A549 treated with CpdA at 1 μM for 4 hours (cell line): ENCODE results near the gene NECAP2. TPM values are rescaled to one million over a fixed set of nuclear protein-coding genes. Genes with fewer than 3 reads are reported as not detected.

ENCODE experiments used
- total RNA-seq: library from RNA; stranded (reverse); fragments of 200-300 nt; extraction: Qiagen RNA extraction; gene quantifications from 5 replicates; pipeline ENCODE4 v1.2.3, GENCODE V29; 2022; ENCODE audit warnings: low read depth

Gene NECAP2, protein sequence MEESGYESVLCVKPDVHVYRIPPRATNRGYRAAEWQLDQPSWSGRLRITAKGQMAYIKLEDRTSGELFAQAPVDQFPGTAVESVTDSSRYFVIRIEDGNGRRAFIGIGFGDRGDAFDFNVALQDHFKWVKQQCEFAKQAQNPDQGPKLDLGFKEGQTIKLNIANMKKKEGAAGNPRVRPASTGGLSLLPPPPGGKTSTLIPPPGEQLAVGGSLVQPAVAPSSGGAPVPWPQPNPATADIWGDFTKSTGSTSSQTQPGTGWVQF
- total RNA-seq = 40.3 to 42.7 TPM (median 40.6 TPM) in 5 replicates

GRCh38 chr1:16440470-16441281 is at the start of gene NECAP2:
Gene NECAP2, plus strand, starts transcription at chr1:16440724. Its CDS starts 38 bp downstream, at chr1:16440762.

GRCh38 chr1:16436946-16437474 is 3.5 kb upstream of the NECAP2 start, which contains the start of gene SPATA21:
Gene SPATA21, minus strand, starts transcription at chr1:16437424. Its CDS starts 6,053 bp downstream, at chr1:16431371.

Other genes with a start within 250 kb of the NECAP2 start
- 5.7 to 7.8 TPM (median 6.4 TPM) in 5 replicates for gene ARHGEF19, start 228.1 kb upstream of the NECAP2 start, total RNA-seq
- 2.4 to 4.8 TPM (median 3.6 TPM) in 5 replicates for gene CPLANE2, start 203.5 kb upstream of the NECAP2 start, total RNA-seq
- gene FBXO42, start 88.2 kb upstream of the NECAP2 start, total RNA-seq = 8.6 to 9.3 TPM (median 8.7 TPM) in 5 replicates
- 75.5 to 95.8 TPM (median 89.8 TPM) in 5 replicates for gene SZRD1, start 73.5 kb upstream of the NECAP2 start, total RNA-seq
- 0.06 to 0.12 TPM (median 0.09 TPM) in 4 of 5 replicates, not detected in the other for gene SPATA21, start 3.3 kb upstream of the NECAP2 start, total RNA-seq
- not detected in 5 replicates for gene RNU1-1, start 73.6 kb downstream of the NECAP2 start, total RNA-seq
- gene NBPF1, start 172.8 kb downstream of the NECAP2 start, total RNA-seq = 15.4 to 23.6 TPM (median 22.8 TPM) in 5 replicates
- not detected in 5 replicates for gene RNU1-3, start 226.2 kb downstream of the NECAP2 start, total RNA-seq